Neural crest cell (in vitro differentiated cells): Measurements from ENCODE around the gene DAND5. TPM values are rescaled to one million over a fixed set of nuclear protein-coding genes. Genes with fewer than 3 reads are reported as not detected.
A peak's percentile ranks its signal among the peaks of the same experiment; 100 is the strongest.

Source experiments
- DNase-seq: peaks from one replicate; pipeline ENCODE4 v3.0.0; 2021; ENCODE audit warnings: low read depth, mixed read lengths, low spot score
- H3K27ac Mint-ChIP-seq: one replicate; pipeline ENCODE4 v1.8.0; 2021; ENCODE audit warnings: mild to moderate bottlenecking, mixed read lengths; ENCODE audit not compliant: unreplicated experiment
- H3K27me3 Mint-ChIP-seq: 2 replicates; pipeline ENCODE4 v1.8.0; 2021; ENCODE audit warnings: low read depth, mild to moderate bottlenecking, mixed read lengths
- H3K36me3 Mint-ChIP-seq: 2 replicates; pipeline ENCODE4 v1.8.0; 2021; ENCODE audit warnings: low read depth, mild to moderate bottlenecking, mixed read lengths
- H3K4me1 Mint-ChIP-seq: 2 replicates; pipeline ENCODE4 v1.8.0; 2021; ENCODE audit warnings: mixed read lengths
- H3K4me3 Mint-ChIP-seq: one replicate; pipeline ENCODE4 v1.8.0; 2021; ENCODE audit warnings: mild to moderate bottlenecking, mixed read lengths
- H3K9me3 Mint-ChIP-seq: 2 replicates; pipeline ENCODE4 v1.8.0; 2021; ENCODE audit warnings: mixed read lengths
- long read RNA-seq: library from polyadenylated mRNA; unstranded; transcript quantifications from one replicate; pipeline ENCODE4 v2.0.0, GENCODE V29; 2020
- total RNA-seq: library from RNA; stranded (reverse); gene quantifications from 2 replicates; pipeline ENCODE4 v1.2.1, GENCODE V29; 2021
- TF ChIP-seq, protein P1 (sequence below): fragments of 200-600 bp; sonication (generic); conservative IDR thresholded peaks from 2 replicates; pipeline ENCODE4 v1.5.0; 2021; ENCODE audit warnings: antibody characterized with exemption, mild to moderate bottlenecking

The DAND5 gene, protein sequence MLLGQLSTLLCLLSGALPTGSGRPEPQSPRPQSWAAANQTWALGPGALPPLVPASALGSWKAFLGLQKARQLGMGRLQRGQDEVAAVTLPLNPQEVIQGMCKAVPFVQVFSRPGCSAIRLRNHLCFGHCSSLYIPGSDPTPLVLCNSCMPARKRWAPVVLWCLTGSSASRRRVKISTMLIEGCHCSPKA
- not detected in 2 replicates for total RNA-seq
- long read RNA-seq: 0 reads

DNA sequence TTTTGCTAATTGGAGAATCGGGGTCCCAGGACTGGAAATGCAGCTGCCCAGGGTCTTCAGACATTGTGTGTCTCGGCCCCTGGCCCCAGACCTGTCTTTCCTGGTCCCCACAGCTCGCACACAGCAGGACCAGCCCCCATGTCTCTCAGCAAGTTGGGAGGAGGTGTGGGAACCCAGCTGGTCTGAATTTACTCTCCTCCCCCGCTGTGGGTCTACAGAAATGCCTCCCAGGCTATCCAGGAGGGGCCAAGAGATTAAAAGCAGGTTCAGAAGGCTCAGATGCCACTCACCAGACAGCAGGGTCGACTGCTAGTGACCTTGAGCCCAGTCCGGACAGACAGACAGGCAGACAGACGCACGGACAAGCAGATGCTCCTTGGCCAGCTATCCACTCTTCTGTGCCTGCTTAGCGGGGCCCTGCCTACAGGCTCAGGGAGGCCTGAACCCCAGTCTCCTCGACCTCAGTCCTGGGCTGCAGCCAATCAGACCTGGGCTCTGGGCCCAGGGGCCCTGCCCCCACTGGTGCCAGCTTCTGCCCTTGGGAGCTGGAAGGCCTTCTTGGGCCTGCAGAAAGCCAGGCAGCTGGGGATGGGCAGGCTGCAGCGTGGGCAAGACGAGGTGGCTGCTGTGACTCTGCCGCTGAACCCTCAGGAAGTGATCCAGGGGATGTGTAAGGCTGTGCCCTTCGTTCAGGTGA is at the start of gene DAND5:
Gene DAND5 (plus strand): TSS at position 285 of the 697 bp plus-strand sequence. CDS start 85 bp downstream, at position 370.
- H3K27ac Mint-ChIP-seq: peak within 1 kb of the TSS; percentile 66
- peaks cover 38% of the 10 kb centered on the region for H3K27me3 Mint-ChIP-seq
- TF ChIP-seq, protein P1, sequence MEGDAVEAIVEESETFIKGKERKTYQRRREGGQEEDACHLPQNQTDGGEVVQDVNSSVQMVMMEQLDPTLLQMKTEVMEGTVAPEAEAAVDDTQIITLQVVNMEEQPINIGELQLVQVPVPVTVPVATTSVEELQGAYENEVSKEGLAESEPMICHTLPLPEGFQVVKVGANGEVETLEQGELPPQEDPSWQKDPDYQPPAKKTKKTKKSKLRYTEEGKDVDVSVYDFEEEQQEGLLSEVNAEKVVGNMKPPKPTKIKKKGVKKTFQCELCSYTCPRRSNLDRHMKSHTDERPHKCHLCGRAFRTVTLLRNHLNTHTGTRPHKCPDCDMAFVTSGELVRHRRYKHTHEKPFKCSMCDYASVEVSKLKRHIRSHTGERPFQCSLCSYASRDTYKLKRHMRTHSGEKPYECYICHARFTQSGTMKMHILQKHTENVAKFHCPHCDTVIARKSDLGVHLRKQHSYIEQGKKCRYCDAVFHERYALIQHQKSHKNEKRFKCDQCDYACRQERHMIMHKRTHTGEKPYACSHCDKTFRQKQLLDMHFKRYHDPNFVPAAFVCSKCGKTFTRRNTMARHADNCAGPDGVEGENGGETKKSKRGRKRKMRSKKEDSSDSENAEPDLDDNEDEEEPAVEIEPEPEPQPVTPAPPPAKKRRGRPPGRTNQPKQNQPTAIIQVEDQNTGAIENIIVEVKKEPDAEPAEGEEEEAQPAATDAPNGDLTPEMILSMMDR: no peak
- H3K4me1 Mint-ChIP-seq: peaks cover 5% of the 10 kb centered on the region
- no peaks in the 10 kb centered on the region for H3K36me3 Mint-ChIP-seq
- no peak for DNase-seq
- H3K9me3 Mint-ChIP-seq: no peaks in the 10 kb centered on the region
- no peak within 1 kb of the TSS for H3K4me3 Mint-ChIP-seq

DNA sequence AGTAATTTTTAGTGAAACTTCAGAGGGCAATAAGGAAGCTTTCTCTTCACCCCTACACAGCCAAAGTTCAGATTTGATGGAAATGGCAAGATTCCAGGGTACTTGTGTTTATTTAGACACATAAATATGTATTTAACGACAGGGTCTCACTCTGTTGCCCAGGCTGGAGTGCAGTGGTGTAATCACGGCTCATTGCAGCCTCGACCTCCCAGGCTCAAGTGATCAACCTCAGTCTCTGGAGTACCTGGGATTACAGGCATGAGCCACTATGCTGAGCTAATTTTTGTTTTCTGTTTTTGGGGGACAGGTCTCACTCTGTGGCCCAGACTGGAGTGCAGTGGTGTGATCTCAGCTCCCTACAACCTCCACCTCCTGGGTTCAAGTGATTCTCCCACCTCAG is 48.3 kb upstream of the DAND5 start:
- no peaks in the 10 kb centered on the region for H3K9me3 Mint-ChIP-seq
- no peak overlapping the region for H3K27ac Mint-ChIP-seq
- H3K4me1 Mint-ChIP-seq: peaks cover 5% of the 10 kb centered on the region

DNA sequence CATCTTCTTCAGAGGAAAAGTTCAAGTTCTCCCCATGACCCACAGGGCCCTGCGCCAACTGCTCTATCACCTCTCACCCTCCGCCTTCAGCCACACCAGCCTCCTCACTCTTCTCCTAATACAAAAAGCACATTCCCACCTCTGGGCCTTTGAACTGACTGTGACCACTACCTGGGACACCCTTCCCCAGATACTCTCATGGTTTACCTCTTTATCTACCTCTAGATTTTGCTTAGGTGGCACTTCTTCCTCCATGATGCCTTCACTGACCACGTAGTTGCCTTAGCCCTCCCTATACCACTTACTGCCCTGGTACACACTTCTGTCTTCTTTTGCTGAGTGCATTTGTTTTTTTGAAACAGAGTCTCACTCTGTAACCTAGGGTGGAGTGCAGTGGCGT is 46.4 kb upstream of the DAND5 start:
- TF ChIP-seq, protein P1: no peak
- DNase-seq: no peak
- Mint-ChIP-seq H3K36me3 (peaks cover 12% of the 10 kb centered on the region), H3K27me3 (peaks cover 4% of the 10 kb centered on the region), H3K4me3 (no peak overlapping the region), H3K4me1 (peaks cover 5% of the 10 kb centered on the region), H3K27ac (no peak overlapping the region), H3K9me3 (no peaks in the 10 kb centered on the region)

More for the DNA sequence above, 48.3 kb upstream of the DAND5 start:
- H3K36me3 Mint-ChIP-seq: peaks cover 8% of the 10 kb centered on the region
- no peak overlapping the region for H3K4me3 Mint-ChIP-seq
- no peak for DNase-seq
- TF ChIP-seq, protein P1: no peak
- H3K27me3 Mint-ChIP-seq: peaks cover 10% of the 10 kb centered on the region

DNA sequence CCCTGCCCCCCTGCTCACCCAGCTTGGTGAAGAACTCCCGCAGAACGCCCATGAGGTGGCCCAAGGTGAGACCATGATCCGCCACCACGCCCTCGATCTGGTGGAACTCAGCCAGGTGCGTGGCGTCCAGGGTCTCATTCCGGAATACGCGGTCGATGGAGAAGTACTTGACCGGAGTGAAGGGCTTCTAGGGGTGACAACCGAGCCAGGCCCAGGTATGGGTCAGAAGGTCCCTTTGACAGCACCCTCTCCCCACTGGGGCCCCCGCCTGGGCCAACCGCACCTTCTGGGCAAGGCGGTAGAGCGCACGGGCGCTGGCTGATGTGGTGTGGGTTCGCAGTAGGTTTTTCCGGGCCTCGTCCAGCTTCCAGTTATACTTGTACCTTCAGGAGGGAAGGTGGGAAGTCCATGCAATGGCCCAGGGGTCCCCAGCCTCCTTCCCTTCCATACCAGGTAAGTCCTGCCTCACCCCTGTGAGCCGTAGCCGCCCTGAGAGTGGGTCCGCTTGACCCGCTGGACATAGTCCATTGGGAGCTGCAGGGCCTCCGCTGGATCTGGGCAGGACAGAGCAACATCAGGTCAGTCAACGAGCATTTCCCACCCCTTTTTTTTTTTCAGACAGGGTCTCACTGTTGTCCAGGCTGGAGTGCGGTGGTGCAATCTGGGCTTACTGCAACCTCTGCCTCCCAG is 44.6 kb upstream of the DAND5 start:
- Mint-ChIP-seq H3K27me3 (no peaks in the 10 kb centered on the region), H3K36me3 (peaks cover 22% of the 10 kb centered on the region), H3K27ac (no peak overlapping the region), H3K4me3 (no peak overlapping the region), H3K4me1 (peaks cover 5% of the 10 kb centered on the region), H3K9me3 (no peaks in the 10 kb centered on the region)
- no peak for DNase-seq
- TF ChIP-seq, protein P1: no peak

DNA sequence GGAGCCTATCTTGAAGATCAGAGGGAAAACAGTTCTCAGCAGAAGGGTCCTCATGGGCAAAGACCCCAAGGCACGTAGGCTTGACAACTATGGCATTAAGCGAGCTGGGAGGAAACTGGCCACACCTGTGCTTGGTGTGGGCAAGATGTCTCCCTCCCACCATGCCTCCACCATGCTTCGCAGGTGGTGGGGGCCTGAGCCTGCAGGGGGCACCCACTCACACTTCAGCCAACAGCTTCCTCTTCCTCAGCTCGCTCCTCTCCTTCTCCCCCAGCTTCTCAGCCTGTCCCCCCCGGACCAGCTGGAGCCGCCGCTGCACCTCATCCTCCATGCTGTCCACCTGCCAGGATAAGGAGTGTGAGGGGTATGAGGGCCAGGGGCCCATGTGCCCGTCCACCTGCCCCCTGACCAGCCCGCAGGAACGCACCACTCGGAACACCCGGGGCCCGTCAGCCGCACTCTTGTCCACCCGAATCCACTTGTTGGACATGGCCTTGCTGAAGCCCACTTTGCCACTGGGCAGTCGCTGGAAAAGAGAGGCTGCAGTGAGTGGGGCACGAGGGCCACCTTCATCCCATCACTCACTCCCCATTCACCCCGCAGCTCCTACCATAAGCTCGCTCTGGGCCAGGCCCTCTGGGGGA is 39.3 kb upstream of the DAND5 start:
- Mint-ChIP-seq H3K4me3 (peak overlapping the region; percentile 27), H3K27me3 (no peaks in the 10 kb centered on the region), H3K9me3 (no peaks in the 10 kb centered on the region), H3K36me3 (peaks cover 17% of the 10 kb centered on the region), H3K4me1 (peaks cover 18% of the 10 kb centered on the region), H3K27ac (no peak overlapping the region)
- no peak for DNase-seq
- TF ChIP-seq, protein P1: no peak
